ENCODE data around the gene VCAM1.

VCAM1 gene

DNA sequence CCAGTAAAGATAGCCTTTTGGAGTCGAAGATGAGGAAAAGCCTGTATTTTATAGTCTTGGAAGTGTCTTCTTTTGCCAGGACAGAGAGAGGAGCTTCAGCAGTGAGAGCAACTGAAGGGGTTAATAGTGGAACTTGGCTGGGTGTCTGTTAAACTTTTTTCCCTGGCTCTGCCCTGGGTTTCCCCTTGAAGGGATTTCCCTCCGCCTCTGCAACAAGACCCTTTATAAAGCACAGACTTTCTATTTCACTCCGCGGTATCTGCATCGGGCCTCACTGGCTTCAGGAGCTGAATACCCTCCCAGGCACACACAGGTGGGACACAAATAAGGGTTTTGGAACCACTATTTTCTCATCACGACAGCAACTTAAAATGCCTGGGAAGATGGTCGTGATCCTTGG is at the start of gene VCAM1:
Gene VCAM1 (plus strand): TSS at position 253 of the 400 bp plus-strand sequence. CDS start 119 bp downstream, at position 372.
- ATAC-seq, result peak; percentile 52

GRCh38 chr1:100670083-100670482 is 49.5 kb upstream of the VCAM1 start:
- ATAC-seq, result no peak

More for the DNA sequence above, at the start of gene VCAM1:
- DNase-seq, result peak; percentile 16

GRCh38 chr1:100671601-100672000 is 47.9 kb upstream of the VCAM1 start:
- ATAC-seq (no peak), DNase-seq (no peak)

More at GRCh38 chr1:100670083-100670482, 49.5 kb upstream of the VCAM1 start:
- DNase-seq, result no peak

GRCh38 chr1:100683448-100684349 is 35.8 kb upstream of the VCAM1 start:
- no peak for ATAC-seq
- DNase-seq, result no peak

GRCh38 chr1:100699744-100700143 is 19.8 kb upstream of the VCAM1 start:
- ATAC-seq, result no peak
- DNase-seq, result no peak

DNA sequence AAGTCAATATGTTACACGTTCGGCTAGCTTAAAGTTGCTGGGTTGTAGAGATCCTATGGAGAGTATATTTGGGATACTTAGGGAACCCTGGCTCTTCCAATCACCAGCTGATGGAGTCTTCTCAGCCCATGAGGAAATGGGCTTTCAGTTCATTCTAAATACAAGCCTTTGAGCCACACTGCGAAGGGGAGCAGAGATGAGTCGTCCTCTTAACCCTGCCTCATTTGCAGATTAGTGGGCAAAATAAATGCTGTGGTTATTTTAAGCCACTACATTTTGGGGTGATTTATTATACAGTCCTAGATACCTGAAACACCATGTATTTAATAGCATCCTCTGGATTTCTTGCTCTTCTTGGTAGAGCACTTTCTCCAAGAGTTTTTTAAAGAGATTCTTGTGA is 19.0 kb upstream of the VCAM1 start:
- DNase-seq (no peak), ATAC-seq (no peak)

DNA sequence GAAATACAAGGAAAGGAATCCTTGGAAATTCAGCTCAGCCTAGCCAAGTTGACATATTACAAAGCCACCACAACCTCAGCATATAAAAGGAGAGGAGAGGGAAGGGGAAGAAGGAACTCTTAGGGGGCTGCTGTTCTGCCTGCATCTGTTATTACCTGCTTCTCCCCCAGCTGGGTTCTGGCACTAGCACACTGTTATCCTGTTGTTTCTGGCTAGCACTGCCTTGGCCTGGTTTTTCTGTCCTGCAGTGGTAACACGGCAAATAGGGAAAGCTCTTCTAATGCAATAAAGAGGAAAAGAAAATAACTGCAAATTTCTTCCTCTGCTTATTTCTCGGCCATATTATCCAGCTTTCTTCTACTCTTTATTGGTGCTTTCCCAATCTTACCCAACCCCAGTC is 16.5 kb upstream of the VCAM1 start:
- no peak for DNase-seq
- no peak for ATAC-seq

DNA sequence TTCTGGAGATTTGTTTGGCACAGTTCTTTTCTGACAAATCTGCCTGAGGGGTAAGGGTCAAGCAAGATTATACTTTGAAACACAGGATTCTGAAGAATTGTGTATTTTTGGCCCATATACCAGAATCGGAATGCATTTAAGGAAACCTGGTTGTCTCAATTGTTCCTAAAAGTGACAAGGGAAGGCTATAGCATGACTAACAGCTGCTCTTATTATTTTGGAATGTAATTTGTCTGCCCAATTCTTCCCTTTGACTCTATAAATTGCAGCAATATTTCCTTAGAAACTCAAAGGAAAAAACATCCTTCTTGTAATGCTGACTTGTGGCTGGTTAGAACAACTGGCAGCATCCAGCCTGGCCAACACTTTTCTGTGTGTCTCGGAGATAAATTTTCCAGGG is 15.8 kb upstream of the VCAM1 start:
- ATAC-seq (no peak), DNase-seq (no peak)

- no peak for ATAC-seq
These were observed 15.1 kb upstream of the VCAM1 start for GRCh38 chr1:100704473-100704872.

DNA sequence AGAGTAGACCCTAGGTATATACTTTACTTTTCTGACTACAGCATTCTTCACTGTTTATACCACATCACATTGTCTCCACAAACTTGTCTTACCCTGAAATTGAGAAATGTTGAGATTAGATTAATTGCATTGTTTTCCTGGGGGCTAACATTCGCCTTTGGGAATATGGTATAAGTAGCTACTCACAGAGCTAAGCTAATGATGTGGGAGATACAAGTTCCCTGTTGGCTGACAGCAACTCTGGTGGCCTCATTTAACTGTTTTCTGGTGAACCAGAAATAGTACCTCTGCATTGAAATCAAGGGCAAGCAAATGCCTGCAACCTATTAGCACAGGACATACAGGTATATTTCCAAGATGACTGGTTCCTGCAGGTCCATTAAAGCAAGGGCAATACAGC is 13.2 kb upstream of the VCAM1 start:
- no peak for DNase-seq
- ATAC-seq, result no peak

More at GRCh38 chr1:100704473-100704872, 15.1 kb upstream of the VCAM1 start:
- no peak for DNase-seq

- DNase-seq (no peak), ATAC-seq (no peak)
These were observed 12.7 kb upstream of the VCAM1 start for GRCh38 chr1:100706856-100707255.

GRCh38 chr1:100708476-100709062 is 11.0 kb upstream of the VCAM1 start:
- no peak for ATAC-seq

DNA sequence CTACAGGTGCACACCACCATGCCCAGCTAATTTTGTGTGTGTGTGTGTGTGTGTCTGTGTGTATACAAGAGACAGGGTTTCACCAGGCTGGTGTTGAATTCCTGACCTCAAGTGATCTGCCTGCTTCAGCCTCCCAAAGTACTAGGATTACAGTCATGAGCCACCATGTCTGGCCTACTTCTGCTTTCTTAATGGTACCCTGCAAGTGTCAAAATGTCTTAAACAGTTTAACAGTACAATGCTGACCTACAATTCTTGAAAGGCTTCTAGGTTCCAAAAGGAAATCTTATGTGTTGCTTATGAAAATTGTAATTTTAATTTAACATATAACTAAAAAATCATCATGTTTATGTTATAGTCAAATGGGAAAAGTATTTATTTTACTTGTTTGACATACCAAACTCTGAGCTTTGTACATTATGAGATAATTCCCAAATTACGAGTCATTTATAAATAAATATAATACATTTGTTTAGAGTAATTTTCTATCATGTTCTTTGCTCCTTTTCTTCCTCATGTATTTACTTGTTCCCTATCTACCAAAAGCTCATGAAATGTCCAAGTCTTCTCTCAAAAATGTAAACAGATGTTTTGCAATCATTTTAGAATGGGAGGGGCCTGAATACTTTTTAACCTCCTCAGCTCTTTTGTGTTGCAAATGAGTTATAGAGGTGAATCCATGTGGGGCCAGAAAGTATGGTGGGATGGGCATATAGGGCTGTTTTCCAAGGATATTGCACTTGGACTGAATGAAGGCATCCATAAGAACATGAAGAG is 8.4 kb upstream of the VCAM1 start:
- ATAC-seq, result no peak

More at GRCh38 chr1:100708476-100709062, 11.0 kb upstream of the VCAM1 start:
- DNase-seq, result no peak

DNA sequence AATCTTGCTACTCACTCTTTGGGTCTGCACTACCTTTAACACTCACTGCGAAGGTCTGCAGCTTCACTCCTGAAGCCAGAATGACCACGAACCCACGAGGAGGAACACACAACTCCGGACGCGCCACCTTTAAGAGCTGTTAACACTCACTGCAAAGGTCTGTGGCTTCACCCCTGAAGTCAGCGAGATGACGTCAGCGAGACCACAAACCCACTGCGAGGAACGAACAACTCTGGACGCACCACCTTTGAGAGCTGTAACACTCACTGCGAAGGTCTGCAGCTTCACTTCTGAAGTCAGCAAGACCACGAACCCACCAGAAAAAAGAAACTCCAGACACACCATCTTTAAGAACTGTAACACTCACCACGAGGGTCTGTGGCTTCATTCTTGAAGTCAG is 6.5 kb upstream of the VCAM1 start:
- DNase-seq (peak; percentile 84), ATAC-seq (peak; percentile 91)

More for the DNA sequence above, 8.4 kb upstream of the VCAM1 start:
- no peak for DNase-seq

DNA sequence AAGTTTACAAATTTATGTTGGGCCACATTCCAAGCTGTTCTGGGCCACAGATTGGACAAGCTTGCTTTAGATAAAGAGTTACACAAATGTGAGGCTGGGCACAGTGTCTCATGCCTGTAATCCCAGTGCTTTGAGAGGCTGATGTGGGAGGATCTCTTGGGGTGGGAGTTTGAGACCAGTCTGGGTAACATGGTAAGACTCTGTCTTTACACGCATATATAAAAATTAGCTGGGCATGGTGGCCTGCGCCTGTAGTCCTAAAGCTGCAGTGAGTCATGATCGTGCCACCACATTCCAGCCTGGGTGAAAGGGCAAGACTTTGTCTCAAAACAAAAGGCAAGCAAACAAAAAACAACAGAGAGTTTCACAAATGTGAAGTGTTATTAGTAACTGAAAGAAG is 5.9 kb upstream of the VCAM1 start:
- DNase-seq (peak; percentile 11), ATAC-seq (peak; percentile 20)

DNA sequence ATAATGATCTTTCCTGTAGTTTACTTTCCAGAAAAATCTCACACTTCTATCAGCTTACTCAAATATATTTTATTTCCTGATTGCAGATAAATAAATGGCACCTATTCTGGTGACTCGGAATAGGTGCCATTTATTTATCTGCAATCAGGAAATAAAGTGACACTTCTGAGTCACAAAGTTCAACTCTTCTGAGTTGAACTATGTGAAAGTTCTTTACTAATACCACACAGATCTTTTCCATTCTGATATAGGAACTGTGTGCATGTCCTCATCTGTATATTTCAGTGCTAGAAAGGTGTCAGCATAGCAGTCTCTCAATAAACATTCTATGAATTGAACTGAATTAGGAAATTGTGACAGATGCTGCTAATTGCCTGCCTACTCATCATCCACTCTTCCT is 4.9 kb upstream of the VCAM1 start:
- ATAC-seq, result peak; percentile 62
- DNase-seq, result no peak

DNA sequence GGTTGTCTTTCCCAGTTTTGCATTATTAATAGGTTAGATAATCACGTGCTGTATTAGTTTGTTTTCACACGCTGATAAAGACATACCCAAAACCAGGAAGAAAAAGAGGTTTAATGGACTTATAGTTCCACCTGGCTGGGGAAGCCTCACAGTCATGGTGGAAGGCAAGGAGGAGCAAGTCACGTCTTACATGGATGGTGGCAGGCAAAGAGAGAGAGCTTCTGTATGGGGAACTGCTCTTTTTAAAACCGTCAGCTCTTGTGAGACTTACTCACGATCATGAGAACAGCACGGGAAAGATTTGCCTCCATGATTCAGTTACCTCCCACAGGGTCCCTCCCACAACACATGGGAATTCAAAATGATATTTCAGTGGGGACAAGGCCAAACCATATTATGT is 2.3 kb upstream of the VCAM1 start:
- ATAC-seq (no peak), DNase-seq (no peak)

- DNase-seq, result no peak
- ATAC-seq, result no peak
These were observed 961 bp upstream of the VCAM1 start for GRCh38 chr1:100718581-100718980.

DNA sequence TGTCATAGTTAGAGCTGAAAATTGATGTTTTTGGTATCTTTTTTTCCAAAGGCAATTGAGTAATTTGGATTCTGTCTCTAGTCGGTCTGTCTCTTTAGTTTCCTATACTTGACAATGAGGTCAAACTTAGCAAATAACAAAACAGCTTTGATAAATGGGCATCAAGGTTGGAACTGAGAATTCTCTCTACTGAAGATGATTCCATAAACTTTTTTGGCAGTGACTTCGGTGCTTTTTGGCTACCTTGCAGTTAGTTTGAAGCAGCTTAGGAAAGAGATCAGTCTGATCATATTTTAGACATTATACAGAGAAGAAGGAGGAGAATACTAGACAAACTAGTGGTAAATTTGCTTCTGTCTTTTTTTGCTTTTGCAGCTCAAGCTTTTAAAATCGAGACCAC is 559 bp downstream of the VCAM1 start:
- ATAC-seq (no peak), DNase-seq (no peak)

- ATAC-seq (no peak), DNase-seq (no peak)
These were observed 1.2 kb downstream of the VCAM1 start for GRCh38 chr1:100720751-100721150.

- no peak for ATAC-seq
These were observed 2.1 kb downstream of the VCAM1 start for GRCh38 chr1:100721526-100722207.

GRCh38 chr1:100722221-100722620 is 2.7 kb downstream of the VCAM1 start:
- no peak for ATAC-seq
- no peak for DNase-seq

More at GRCh38 chr1:100721526-100722207, 2.1 kb downstream of the VCAM1 start:
- no peak for DNase-seq
